Astrocyte (in vitro differentiated cells and primary cell): Measurements from ENCODE around the gene CDC20B.

Experiments
- CTCF ChIP-seq: IDR thresholded peaks from 2 replicates; pipeline ENCODE4 v1.5.1; 2011; ENCODE audit warnings: low read depth, mild to moderate bottlenecking, inconsistent platforms, low read length, moderate library complexity; ENCODE audit not compliant: insufficient read depth
- EZH2 ChIP-seq: IDR thresholded peaks from 2 replicates; pipeline ENCODE4 v1.6.1; 2012; ENCODE audit warnings: mild to moderate bottlenecking, low read length, inconsistent platforms; ENCODE audit not compliant: insufficient read depth

GRCh38 chr5:55211184-55211874 lies 38.4 kb upstream of the CDC20B start:
- TF ChIP-seq CTCF (no peak), EZH2 (no peak)
